HEK293 (cell line): ENCODE results near the gene FMNL3.

Experiments
- HOXC10 ChIP-seq: sonication (generic); formaldehyde crosslinking; IDR thresholded peaks from 2 replicates; pipeline ENCODE4 v1.8.1; 2023; ENCODE audit warnings: mild to moderate bottlenecking, missing genetic modification reagents
- KLF8 ChIP-seq: fragments of 450-650 bp; formaldehyde crosslinking; IDR thresholded peaks from 2 replicates; pipeline ENCODE4 v1.5.1; 2016; ENCODE audit warnings: missing biosample characterization, missing genetic modification characterization
- KLF9 ChIP-seq: fragments of 450-650 bp; formaldehyde crosslinking; IDR thresholded peaks from 2 replicates; pipeline ENCODE4 v1.5.1; 2016; ENCODE audit warnings: missing biosample characterization, missing genetic modification characterization, low read depth
- MYNN ChIP-seq: fragments of 450-650 bp; formaldehyde crosslinking; IDR thresholded peaks from 2 replicates; pipeline ENCODE4 v1.5.1; 2016; ENCODE audit warnings: missing biosample characterization, missing genetic modification characterization, borderline replicate concordance
- OVOL3 ChIP-seq: fragments of 450-650 bp; formaldehyde crosslinking; IDR thresholded peaks from 2 replicates; pipeline ENCODE4 v1.5.1; 2016; ENCODE audit warnings: missing biosample characterization, missing genetic modification characterization
- SCRT1 ChIP-seq: fragments of 450-650 bp; formaldehyde crosslinking; IDR thresholded peaks from 2 replicates; pipeline ENCODE4 v1.5.1; 2016; ENCODE audit warnings: missing biosample characterization, missing genetic modification characterization, borderline replicate concordance
- TSHZ1 ChIP-seq: fragments of 450-650 bp; formaldehyde crosslinking; IDR thresholded peaks from 2 replicates; pipeline ENCODE4 v1.5.1; 2016; ENCODE audit warnings: missing biosample characterization, missing genetic modification characterization, borderline replicate concordance
- ZBTB17 ChIP-seq: fragments of 450-650 bp; formaldehyde crosslinking; IDR thresholded peaks from 2 replicates; pipeline ENCODE4 v1.5.1; 2016; ENCODE audit warnings: missing biosample characterization, missing genetic modification characterization
- ZFHX2 ChIP-seq: fragments of 450-650 bp; formaldehyde crosslinking; conservative IDR thresholded peaks from 2 replicates; pipeline ENCODE4 v1.5.1; 2016; ENCODE audit warnings: missing biosample characterization, missing genetic modification characterization
- ZFP41 ChIP-seq: fragments of 450-650 bp; formaldehyde crosslinking; IDR thresholded peaks from 2 replicates; pipeline ENCODE4 v1.5.1; 2016; ENCODE audit warnings: missing biosample characterization, missing genetic modification characterization, borderline replicate concordance
- ZIC2 ChIP-seq: fragments of 450-650 bp; formaldehyde crosslinking; IDR thresholded peaks from 2 replicates; pipeline ENCODE4 v1.5.1; 2016; ENCODE audit warnings: missing biosample characterization, missing genetic modification characterization
- ZNF133 ChIP-seq: fragments of 450-650 bp; formaldehyde crosslinking; IDR thresholded peaks from 2 replicates; pipeline ENCODE4 v1.5.1; 2016; ENCODE audit warnings: missing biosample characterization, missing genetic modification characterization
- ZNF157 ChIP-seq: fragments of 450-650 bp; formaldehyde crosslinking; IDR thresholded peaks from 2 replicates; pipeline ENCODE4 v1.5.1; 2016; ENCODE audit warnings: missing biosample characterization, missing genetic modification characterization
- ZNF311 ChIP-seq: fragments of 450-650 bp; formaldehyde crosslinking; IDR thresholded peaks from 2 replicates; pipeline ENCODE4 v1.5.1; 2017; ENCODE audit warnings: missing biosample characterization, missing genetic modification characterization, borderline replicate concordance
- ZNF324 ChIP-seq: fragments of 450-650 bp; formaldehyde crosslinking; IDR thresholded peaks from 2 replicates; pipeline ENCODE4 v1.5.1; 2016; ENCODE audit warnings: missing biosample characterization, missing genetic modification characterization
- ZNF398 ChIP-seq: fragments of 450-650 bp; formaldehyde crosslinking; IDR thresholded peaks from 2 replicates; pipeline ENCODE4 v1.5.1; 2017; ENCODE audit warnings: missing biosample characterization, missing genetic modification characterization
- ZNF433 ChIP-seq: fragments of 450-650 bp; formaldehyde crosslinking; IDR thresholded peaks from 2 replicates; pipeline ENCODE4 v1.5.1; 2016; ENCODE audit warnings: missing biosample characterization, missing genetic modification characterization, low read depth
- ZNF501 ChIP-seq: fragments of 450-650 bp; formaldehyde crosslinking; IDR thresholded peaks from 2 replicates; pipeline ENCODE4 v1.5.1; 2016; ENCODE audit warnings: missing biosample characterization, missing genetic modification characterization
- ZNF521 ChIP-seq: fragments of 450-650 bp; formaldehyde crosslinking; IDR thresholded peaks from 2 replicates; pipeline ENCODE4 v1.5.1; 2017; ENCODE audit warnings: missing biosample characterization, mild to moderate bottlenecking, missing genetic modification characterization
- ZNF530 ChIP-seq: fragments of 450-650 bp; formaldehyde crosslinking; IDR thresholded peaks from 2 replicates; pipeline ENCODE4 v1.5.1; 2016; ENCODE audit warnings: low read depth, missing biosample characterization, missing genetic modification characterization
- ZNF548 ChIP-seq: fragments of 450-650 bp; formaldehyde crosslinking; IDR thresholded peaks from 2 replicates; pipeline ENCODE4 v1.5.1; 2016; ENCODE audit warnings: missing biosample characterization, missing genetic modification characterization
- ZNF560 ChIP-seq: fragments of 450-650 bp; formaldehyde crosslinking; IDR thresholded peaks from 2 replicates; pipeline ENCODE4 v1.5.1; 2017; ENCODE audit warnings: missing biosample characterization, missing genetic modification characterization, borderline replicate concordance
- ZNF596 ChIP-seq: fragments of 450-650 bp; IDR thresholded peaks from 2 replicates; pipeline ENCODE4 v1.5.0; 2018; ENCODE audit warnings: missing biosample characterization, mild to moderate bottlenecking, missing genetic modification characterization, moderate library complexity
- ZNF830 ChIP-seq: fragments of 450-650 bp; IDR thresholded peaks from 2 replicates; pipeline ENCODE4 v1.5.0; 2018; ENCODE audit warnings: missing biosample characterization, missing genetic modification characterization, low read depth, mild to moderate bottlenecking, moderate library complexity
- TF ChIP-seq, protein P1 (sequence below): fragments of 450-650 bp; formaldehyde crosslinking; IDR thresholded peaks from 2 replicates; pipeline ENCODE4 v1.5.1; 2016; ENCODE audit warnings: missing biosample characterization, missing genetic modification characterization
- TF ChIP-seq, protein P2 (sequence below): fragments of 450-650 bp; formaldehyde crosslinking; IDR thresholded peaks from 2 replicates; pipeline ENCODE4 v1.5.1; 2016; ENCODE audit warnings: missing biosample characterization, missing genetic modification characterization
- TF ChIP-seq, protein P3 (sequence below): fragments of 450-650 bp; formaldehyde crosslinking; IDR thresholded peaks from 2 replicates; pipeline ENCODE4 v1.5.1; 2016; ENCODE audit warnings: missing biosample characterization, missing genetic modification characterization

The FMNL3 gene

GRCh38 chr12:49750027-49750995 is 43.1 kb upstream of the FMNL3 start (continued):
- TF ChIP-seq ZNF830 (no peak), SCRT1 (tag by site-specific recombination) (no peak), ZNF521 (tag by site-specific recombination) (no peak), OVOL3 (tag by site-specific recombination) (no peak), ZNF560 (tag by site-specific recombination) (no peak), ZNF133 (tag by site-specific recombination) (no peak), ZNF548 (tag by site-specific recombination) (no peak), KLF9 (tag by site-specific recombination) (no peak), ZIC2 (tag by site-specific recombination) (no peak), ZBTB17 (peak; percentile 85), ZFHX2 (tag by site-specific recombination) (no peak; the same call in 1 of the 2 replicates), ZNF157 (tag by site-specific recombination) (no peak), ZNF311 (tag by site-specific recombination) (no peak), TSHZ1 (tag by site-specific recombination) (no peak), HOXC10 (no peak), ZNF433 (tag by site-specific recombination) (no peak), ZNF398 (tag by site-specific recombination) (no peak), ZNF501 (tag by site-specific recombination) (no peak), ZFP41 (tag by site-specific recombination) (no peak), KLF8 (tag by site-specific recombination) (no peak), ZNF530 (tag by site-specific recombination) (no peak), ZNF596 (no peak), ZNF324 (tag by site-specific recombination) (peak; percentile 58; the same call in 1 of the 2 replicates), MYNN (tag by site-specific recombination) (no peak)
- TF ChIP-seq, protein P1, sequence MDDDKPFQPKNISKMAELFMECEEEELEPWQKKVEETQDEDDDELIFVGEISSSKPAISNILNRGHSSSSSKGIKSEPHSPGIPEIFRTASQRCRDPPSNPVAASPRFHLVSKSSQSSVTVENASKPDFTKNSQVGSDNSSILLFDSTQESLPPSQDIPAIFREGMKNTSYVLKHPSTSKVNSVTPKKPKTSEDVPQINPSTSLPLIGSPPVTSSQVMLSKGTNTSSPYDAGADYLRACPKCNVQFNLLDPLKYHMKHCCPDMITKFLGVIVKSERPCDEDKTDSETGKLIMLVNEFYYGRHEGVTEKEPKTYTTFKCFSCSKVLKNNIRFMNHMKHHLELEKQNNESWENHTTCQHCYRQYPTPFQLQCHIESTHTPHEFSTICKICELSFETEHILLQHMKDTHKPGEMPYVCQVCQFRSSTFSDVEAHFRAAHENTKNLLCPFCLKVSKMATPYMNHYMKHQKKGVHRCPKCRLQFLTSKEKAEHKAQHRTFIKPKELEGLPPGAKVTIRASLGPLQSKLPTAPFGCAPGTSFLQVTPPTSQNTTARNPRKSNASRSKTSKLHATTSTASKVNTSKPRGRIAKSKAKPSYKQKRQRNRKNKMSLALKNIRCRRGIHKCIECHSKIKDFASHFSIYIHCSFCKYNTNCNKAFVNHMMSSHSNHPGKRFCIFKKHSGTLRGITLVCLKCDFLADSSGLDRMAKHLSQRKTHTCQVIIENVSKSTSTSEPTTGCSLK (tag by site-specific recombination) = no peak
- TF ChIP-seq, protein P2, sequence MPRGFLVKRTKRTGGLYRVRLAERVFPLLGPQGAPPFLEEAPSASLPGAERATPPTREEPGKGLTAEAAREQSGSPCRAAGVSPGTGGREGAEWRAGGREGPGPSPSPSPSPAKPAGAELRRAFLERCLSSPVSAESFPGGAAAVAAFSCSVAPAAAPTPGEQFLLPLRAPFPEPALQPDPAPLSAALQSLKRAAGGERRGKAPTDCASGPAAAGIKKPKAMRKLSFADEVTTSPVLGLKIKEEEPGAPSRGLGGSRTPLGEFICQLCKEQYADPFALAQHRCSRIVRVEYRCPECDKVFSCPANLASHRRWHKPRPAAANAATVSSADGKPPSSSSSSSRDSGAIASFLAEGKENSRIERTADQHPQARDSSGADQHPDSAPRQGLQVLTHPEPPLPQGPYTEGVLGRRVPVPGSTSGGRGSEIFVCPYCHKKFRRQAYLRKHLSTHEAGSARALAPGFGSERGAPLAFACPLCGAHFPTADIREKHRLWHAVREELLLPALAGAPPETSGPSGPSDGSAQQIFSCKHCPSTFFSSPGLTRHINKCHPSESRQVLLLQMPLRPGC (tag by site-specific recombination) = no peak
- TF ChIP-seq, protein P3, sequence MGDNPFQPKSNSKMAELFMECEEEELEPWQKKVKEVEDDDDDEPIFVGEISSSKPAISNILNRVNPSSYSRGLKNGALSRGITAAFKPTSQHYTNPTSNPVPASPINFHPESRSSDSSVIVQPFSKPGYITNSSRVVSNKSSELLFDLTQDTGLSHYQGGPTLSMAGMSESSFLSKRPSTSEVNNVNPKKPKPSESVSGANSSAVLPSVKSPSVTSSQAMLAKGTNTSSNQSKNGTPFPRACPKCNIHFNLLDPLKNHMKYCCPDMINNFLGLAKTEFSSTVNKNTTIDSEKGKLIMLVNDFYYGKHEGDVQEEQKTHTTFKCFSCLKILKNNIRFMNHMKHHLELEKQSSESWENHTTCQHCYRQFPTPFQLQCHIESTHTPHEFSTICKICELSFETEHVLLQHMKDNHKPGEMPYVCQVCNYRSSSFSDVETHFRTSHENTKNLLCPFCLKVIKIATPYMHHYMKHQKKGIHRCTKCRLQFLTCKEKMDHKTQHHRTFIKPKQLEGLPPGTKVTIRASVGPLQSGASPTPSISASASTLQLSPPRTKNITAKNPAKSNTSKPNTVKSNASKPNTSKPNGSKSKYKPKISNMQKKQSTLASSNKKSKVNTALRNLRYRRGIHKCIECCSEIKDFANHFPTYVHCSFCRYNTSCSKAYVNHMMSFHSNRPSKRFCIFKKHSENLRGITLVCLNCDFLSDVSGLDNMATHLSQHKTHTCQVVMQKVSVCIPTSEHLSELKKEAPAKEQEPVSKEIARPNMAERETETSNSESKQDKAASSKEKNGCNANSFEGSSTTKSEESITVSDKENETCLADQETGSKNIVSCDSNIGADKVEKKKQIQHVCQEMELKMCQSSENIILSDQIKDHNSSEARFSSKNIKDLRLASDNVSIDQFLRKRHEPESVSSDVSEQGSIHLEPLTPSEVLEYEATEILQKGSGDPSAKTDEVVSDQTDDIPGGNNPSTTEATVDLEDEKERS (tag by site-specific recombination) = no peak
